ENCODE results near the gene OPTN.

GRCh38 chr10:13080643-13081042 is 19.3 kb upstream of the OPTN start:
- TF ChIP-seq, protein P1, sequence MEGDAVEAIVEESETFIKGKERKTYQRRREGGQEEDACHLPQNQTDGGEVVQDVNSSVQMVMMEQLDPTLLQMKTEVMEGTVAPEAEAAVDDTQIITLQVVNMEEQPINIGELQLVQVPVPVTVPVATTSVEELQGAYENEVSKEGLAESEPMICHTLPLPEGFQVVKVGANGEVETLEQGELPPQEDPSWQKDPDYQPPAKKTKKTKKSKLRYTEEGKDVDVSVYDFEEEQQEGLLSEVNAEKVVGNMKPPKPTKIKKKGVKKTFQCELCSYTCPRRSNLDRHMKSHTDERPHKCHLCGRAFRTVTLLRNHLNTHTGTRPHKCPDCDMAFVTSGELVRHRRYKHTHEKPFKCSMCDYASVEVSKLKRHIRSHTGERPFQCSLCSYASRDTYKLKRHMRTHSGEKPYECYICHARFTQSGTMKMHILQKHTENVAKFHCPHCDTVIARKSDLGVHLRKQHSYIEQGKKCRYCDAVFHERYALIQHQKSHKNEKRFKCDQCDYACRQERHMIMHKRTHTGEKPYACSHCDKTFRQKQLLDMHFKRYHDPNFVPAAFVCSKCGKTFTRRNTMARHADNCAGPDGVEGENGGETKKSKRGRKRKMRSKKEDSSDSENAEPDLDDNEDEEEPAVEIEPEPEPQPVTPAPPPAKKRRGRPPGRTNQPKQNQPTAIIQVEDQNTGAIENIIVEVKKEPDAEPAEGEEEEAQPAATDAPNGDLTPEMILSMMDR (IDR thresholded peaks at IDR 0.05), result no peak
- TF ChIP-seq POLR2AphosphoS5 (IDR thresholded peaks at IDR 0.05; ENCODE audit: insufficient read depth in 1 of 2, low read depth in 1 of 2), result no peak
- no peak for TF ChIP-seq POLR2A (IDR thresholded peaks at IDR 0.05)

Measured in vagina (tissue), 2 donors.